Kasumi-1 (cell line): ENCODE data around the gene ACAP3.

Experiments
- DNase-seq, 2 experiments: peaks; one replicate each; lab custom pipeline; 2025; lab: John Stamatoyannopoulos, UW

The ACAP3 gene

GRCh38 chr1:1345384-1345783 lies 37.7 kb upstream of the ACAP3 start:
- DNase-seq: no peak

- no peak for DNase-seq
Observed at GRCh38 chr1:1344655-1345361, 37.1 kb upstream of the ACAP3 start.

GRCh38 chr1:1343811-1344421 lies 36.2 kb upstream of the ACAP3 start:
- no peak for DNase-seq

- no peak for DNase-seq
Observed at GRCh38 chr1:1342584-1343115, 34.9 kb upstream of the ACAP3 start.

GRCh38 chr1:1342061-1342562 lies 34.4 kb upstream of the ACAP3 start:
- DNase-seq: no peak

GRCh38 chr1:1341549-1342021 lies 33.9 kb upstream of the ACAP3 start:
- no peak for DNase-seq

- DNase-seq: no peak
Observed at GRCh38 chr1:1340791-1341548, 33.2 kb upstream of the ACAP3 start.

- no peak for DNase-seq
Observed at GRCh38 chr1:1340185-1340584, 32.5 kb upstream of the ACAP3 start.

GRCh38 chr1:1338278-1338677 lies 30.5 kb upstream of the ACAP3 start:
- DNase-seq: no peak

GRCh38 chr1:1337793-1338147 lies 30.0 kb upstream of the ACAP3 start:
- no peak for DNase-seq

GRCh38 chr1:1336931-1337792 lies 29.4 kb upstream of the ACAP3 start:
- no peak for DNase-seq

- no peak for DNase-seq
Observed at GRCh38 chr1:1336446-1336845, 28.7 kb upstream of the ACAP3 start.

- DNase-seq: no peak
Observed at GRCh38 chr1:1335792-1336248, 28.1 kb upstream of the ACAP3 start.

- no peak for DNase-seq
Observed at GRCh38 chr1:1335283-1335682, 27.6 kb upstream of the ACAP3 start.

- no peak for DNase-seq
Observed at GRCh38 chr1:1334835-1335234, 27.1 kb upstream of the ACAP3 start.

- DNase-seq: no peak
Observed at GRCh38 chr1:1333551-1334241, 26.0 kb upstream of the ACAP3 start.

GRCh38 chr1:1332774-1333480 lies 25.2 kb upstream of the ACAP3 start:
- DNase-seq: no peak

- DNase-seq: no peak
Observed at GRCh38 chr1:1332031-1332755, 24.5 kb upstream of the ACAP3 start.

GRCh38 chr1:1331068-1331965 lies 23.6 kb upstream of the ACAP3 start, which contains the start of gene TAS1R3:
Gene TAS1R3, plus strand, starts transcription at chr1:1331280. Its CDS starts 66 bp downstream, at chr1:1331346.
- DNase-seq: no peak
